SK-N-DZ (cell line): ENCODE results near the gene TMEM171.

ENCODE experiments used
- DNase-seq: peaks from one replicate; pipeline ENCODE4 v3.0.0-alpha.2; 2015; ENCODE audit warnings: low spot score

TMEM171 gene

DNA sequence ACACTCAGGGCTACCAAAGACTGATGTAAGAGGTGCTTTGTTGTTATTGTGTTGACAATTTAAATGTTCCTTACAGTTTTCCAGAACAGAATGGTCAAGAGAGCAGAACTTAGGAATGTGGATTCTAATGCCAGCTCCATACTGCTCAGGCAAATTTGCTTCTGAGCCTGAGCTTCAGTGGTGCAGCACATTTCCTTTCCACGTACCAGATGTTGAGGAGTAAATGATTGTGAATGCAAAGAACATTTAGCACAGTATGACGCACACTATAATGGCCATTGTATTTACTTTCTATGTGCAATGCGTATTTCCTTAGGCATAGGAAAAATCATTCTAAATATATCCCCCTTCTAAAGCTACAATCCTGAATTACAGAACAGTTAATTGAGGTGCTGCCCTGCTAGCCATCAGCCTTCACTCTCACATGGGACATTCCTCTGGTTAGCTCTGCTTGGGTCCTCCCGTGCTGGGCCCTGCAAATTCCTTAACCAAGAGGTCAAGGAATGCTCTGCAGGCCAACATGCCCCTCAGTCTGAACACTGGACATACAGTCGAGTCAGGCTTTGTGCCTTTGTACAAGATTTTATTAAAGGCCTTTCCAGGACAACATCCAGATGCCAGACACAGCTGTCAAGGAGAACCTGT lies 31.5 kb downstream of the TMEM171 start:
- no peak for DNase-seq

DNA sequence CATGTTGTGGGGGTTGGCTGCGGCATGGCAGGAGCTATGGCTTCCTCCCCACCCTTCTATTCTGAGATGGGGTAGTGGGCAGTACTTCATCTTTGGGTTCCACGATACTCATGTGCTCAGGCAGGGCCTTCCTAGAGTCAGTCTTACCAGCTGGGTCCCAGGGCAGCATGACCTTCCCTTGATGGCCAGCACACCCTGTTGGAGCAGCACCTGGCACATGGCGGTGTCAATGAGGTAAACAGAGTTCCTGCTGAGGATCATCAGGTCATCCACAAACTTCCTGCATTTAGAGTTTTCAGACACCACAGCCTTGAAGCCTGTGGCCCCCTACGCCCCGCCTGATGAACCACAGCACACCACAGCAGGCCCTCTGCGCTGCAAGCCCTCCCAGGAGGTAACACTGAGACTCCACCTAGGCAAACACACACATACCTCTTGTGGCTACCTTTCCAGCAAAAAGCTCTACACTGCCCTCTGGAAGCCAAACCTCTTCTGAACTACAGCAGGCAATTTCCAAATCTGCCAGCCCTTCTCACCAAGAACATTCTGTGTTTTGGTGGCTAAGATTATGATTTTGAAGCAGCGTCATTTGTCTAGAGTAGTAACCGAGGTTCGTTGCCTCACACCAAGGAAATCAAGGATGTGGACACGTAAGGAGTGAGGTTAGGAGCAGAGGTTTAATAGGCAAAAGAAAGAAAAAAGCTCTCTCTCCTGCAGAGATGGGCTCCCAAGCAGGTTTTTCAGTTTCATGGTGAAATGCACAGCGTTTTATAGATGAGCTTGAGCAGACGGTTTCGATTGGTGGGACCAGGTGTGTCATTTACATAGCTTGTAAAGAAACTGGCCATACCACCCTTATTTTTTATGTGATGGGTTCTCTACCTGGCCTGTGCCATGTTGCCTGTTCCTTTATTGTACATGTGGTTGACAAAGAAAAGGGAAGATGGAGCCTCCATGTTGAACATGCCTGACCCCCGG lies 32.3 kb downstream of the TMEM171 start:
- DNase-seq = no peak

DNA sequence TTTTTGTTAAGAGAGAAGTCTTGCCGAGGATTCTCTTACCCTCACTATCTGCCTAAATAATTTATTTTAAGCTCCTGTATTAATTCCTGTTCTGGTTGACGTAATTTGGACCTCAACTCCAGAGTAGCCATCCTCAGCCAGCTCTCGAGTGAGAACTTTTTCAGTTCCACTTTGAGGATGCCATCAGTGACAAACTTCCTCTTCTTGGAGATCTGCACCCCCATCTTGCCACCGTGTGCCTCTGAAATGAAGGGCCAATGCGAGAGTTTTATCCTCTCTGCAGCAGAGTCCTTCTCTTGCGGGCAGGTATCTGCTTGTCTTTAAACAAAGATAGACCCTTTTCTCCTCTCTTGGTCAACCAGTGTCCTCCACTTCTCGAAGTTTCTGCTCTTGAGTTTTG lies 33.1 kb downstream of the TMEM171 start:
- no peak for DNase-seq

- DNase-seq = no peak
Measured at GRCh38 chr5:73154208-73155006, 34.0 kb downstream of the TMEM171 start.

DNA sequence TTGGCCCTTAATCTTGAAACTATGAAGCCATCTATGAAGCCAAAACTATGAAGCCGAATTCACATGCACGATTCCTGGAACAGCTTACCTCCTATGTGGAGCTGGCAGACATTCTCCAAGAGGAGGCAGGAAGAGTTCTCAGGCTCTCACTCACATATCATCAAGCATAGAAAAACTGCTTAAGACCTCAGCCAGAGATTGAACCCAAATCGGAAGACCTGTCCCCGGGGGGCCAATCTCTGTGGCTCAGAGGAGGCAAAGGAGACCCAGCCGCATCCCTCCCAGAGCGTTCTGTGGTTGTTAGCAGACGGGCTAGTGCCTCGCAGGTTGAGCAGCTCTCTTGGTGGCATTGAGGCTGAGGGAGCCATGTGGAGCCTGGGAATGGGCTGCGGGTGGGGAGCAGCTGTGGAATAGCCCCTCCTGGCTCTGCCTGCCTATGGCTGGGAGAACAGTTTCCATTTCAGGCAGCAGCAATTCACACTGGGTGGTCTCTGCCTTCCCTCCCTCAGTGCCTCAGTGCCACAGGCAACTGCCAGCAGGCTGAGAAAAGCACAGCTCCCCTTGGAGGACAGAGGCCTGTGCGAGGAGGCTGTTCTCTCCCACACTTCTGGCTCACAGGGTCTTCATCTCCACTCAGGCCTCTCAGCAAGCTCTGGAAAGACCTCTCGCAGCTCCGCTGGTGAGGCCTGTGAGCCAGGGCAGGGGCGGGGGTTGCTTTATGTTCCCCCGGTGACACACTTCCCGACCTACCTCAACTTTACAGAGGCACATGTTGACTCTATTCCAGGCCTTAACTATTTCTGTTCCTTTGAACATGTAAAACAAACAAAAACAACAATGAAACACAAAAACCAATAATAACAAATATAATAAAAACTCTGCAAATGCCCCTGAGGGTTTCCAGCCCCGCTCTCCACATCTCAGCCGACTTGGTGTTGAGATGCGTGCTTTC lies 35.2 kb downstream of the TMEM171 start:
- DNase-seq = no peak

GRCh38 chr5:73157414-73158303 lies 37.3 kb downstream of the TMEM171 start:
- DNase-seq = no peak

DNA sequence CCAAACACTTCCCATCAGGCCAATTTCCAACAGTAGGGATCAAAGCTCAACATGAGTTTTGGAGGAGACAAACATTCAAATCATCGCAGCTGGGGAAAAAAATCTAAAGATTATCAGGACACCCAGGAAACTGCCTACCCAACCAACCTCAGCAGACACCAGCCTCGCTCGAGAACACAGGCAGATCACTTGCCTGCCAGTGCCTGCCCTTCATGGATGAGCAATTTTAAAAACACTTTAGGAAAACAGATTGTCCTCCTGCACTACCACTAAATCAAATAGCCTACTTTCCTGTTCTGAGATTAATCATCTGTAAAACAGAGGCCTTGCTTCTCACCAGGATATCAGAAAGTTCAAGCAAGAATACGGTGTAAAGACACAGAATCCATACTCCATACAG lies 37.9 kb downstream of the TMEM171 start:
- no peak for DNase-seq

DNA sequence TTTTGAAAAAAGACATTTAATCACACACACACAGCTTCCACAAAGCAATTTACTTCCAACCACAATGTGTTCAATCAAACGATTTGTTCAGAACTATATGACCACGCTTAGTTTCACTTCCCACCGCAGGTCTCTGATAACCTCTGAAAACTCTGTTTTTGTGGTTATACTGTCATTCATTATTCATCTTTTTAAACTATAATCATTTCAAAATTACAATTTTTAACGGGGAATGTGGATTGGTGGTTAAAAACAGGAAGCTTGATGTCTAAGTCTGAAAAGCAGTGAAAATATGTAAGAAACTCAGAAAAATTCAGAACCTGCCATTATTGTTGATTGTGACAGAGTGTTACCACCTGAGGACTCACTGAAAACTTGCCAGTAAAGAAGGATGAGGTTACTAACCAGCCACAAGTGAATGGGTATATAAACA lies 39.9 kb downstream of the TMEM171 start:
- DNase-seq = no peak

DNA sequence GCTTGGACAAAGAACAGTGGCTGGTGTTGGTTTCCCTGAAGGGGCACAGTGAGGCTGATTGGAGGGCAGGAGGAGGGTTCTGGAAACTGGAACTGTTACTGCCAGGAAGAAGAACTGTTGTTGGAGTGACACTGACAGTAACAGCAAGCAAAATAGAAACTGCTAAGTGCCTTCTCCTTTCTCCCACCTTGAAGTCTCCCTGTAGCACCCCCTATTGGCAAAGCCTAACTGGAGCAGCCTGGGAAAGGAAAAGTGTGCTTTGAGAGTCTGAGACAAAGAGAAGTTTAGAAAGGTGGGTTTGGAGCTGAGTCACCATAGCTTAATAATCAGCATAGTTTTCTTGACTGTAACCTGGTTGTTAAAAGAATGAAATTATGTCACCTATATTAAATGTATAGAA lies 50.1 kb downstream of the TMEM171 start:
- DNase-seq = no peak

GRCh38 chr5:73171495-73171894 lies 51.1 kb downstream of the TMEM171 start:
- no peak for DNase-seq

- DNase-seq = no peak
Measured at GRCh38 chr5:73172951-73173350, 52.6 kb downstream of the TMEM171 start, which contains the start of gene TMEM174. Gene TMEM174, plus strand, starts transcription at chr5:73173193. Its CDS starts 51 bp downstream, at chr5:73173244.

DNA sequence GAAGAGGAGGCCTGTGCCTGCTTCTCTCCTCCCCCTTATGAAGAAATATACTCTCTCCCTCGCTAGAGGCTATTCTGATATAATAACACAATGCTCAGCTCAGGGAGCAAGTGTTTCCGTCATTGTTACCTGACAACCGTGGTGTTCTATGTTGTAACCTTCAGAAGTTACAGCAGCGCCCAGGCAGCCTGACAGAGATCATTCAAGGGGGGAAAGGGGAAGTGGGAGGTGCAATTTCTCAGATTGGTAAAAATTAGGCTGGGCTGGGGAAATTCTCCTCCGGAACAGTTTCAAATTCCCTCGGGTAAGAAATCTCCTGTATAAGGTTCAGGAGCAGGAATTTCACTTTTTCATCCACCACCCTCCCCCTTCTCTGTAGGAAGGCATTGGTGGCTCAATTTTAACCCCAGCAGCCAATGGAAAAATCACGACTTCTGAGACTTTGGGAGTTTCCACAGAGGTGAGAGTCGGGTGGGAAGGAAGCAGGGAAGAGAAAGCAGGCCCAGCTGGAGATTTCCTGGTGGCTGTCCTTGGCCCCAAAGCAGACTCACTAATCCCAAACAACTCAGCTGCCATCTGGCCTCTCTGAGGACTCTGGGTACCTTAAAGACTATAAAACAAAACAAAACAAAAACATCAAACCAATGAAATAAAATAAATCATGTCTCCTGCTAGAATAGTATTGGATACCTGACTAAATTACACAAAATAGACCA lies 53.9 kb downstream of the TMEM171 start:
- no peak for DNase-seq

DNA sequence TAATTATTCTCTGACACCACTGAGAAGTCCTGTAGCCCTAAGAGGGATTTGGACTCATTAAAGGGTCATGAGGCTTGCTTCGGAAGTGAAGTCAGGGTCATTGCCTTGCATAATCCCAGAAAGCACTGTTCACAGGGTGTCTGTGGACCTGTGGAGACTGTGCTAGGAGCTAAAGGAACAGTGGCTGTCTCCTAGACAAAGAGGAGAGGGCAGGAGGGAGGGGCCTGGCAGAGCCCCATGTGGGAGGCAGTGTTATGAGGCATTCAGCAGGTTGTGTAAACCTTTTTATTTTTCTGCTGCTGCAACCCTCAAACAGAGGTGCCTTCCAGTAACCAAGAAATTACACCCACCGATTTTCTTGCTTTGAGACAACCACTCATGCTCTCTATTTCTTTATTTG lies 55.9 kb downstream of the TMEM171 start:
- DNase-seq = no peak

- DNase-seq = no peak
Measured at GRCh38 chr5:73178265-73178664, 57.9 kb downstream of the TMEM171 start.

- no peak for DNase-seq
Measured at GRCh38 chr5:73179730-73180129, 59.4 kb downstream of the TMEM171 start.

- DNase-seq = no peak
Measured at GRCh38 chr5:73180566-73180965, 60.2 kb downstream of the TMEM171 start.
